Ovary (tissue), 3 donors: ENCODE data around the gene P4HA2.

Experiments
- EP300 ChIP-seq: sonication (generic); formaldehyde crosslinking; IDR thresholded peaks from one replicate; pipeline ENCODE4 v1.6.1; 2017; ENCODE audit warnings: antibody characterized with exemption
- TF ChIP-seq, protein P1 (sequence below), 3 donors: fragments of 450-650 bp in 2 of 3; fragments of 200-600 bp in 1 of 3; IDR thresholded peaks; one replicate each; pipeline versions ENCODE4 v1.5.1 to v1.8.0; 2016 to 2022; ENCODE audit warnings: antibody characterized with exemption in 3 of 3, mild to moderate bottlenecking in 1 of 3
- donor health status: DM: no; HTN: no; CAD: no.

DNA sequence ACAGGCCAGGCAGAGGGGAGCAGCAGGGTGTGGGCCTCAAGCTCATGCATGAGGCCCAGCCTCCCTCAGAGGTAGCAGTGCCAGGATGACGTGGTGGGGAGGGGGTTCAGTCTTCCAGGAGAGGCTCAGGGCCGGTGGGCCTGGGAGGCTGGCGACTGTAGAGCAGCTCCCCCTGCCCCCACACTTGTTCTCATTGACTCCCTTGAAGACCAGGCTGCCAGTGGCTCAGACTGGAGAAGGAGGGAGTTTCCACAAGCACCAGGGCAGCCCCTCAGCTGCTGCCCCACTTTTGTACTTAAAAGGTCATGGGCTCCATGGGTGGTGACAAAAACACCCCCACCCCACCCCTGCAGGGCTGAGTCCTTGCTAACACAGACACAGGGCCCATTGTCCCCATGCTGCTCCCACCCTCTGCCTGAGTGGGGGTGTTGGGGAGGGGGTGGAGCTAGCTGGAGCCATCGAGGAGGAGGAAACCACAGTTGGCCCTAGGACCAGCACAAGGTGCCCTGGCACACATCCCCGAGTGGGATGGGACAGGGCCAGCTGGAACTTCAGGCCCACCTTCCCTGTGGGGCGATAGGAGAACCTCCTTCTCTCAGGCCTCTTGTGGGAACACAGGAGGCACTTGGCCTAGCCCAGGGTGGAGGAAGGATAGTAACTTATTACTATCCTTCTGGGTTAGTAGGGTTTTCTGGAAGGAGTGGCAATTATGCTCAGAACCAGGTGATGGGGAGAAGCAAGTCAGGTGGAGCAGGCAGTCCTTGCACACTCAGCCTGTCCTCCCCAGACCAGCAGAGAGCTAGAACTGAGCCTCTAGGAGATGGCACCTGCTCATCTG lies 40.5 kb upstream of the P4HA2 start:
- TF ChIP-seq, protein P1, sequence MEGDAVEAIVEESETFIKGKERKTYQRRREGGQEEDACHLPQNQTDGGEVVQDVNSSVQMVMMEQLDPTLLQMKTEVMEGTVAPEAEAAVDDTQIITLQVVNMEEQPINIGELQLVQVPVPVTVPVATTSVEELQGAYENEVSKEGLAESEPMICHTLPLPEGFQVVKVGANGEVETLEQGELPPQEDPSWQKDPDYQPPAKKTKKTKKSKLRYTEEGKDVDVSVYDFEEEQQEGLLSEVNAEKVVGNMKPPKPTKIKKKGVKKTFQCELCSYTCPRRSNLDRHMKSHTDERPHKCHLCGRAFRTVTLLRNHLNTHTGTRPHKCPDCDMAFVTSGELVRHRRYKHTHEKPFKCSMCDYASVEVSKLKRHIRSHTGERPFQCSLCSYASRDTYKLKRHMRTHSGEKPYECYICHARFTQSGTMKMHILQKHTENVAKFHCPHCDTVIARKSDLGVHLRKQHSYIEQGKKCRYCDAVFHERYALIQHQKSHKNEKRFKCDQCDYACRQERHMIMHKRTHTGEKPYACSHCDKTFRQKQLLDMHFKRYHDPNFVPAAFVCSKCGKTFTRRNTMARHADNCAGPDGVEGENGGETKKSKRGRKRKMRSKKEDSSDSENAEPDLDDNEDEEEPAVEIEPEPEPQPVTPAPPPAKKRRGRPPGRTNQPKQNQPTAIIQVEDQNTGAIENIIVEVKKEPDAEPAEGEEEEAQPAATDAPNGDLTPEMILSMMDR (IDR thresholded peaks at IDR 0.05): no peak
- no peak for TF ChIP-seq EP300
